Posterior vena cava (tissue), 2 donors: ENCODE results near the gene GRK3. TPM values are rescaled to one million over a fixed set of nuclear protein-coding genes. Genes with fewer than 3 reads are reported as not detected.

Experiments used
- DNase-seq: peaks from one replicate; pipeline ENCODE4 v3.0.0-alpha.2; 2020; ENCODE audit warnings: low spot score
- intact Hi-C, 2 donors: fragments of 100-400 bp; cut with DNase I; formaldehyde crosslinking; loops; one replicate each; pipeline versions ENCODE4 v1.14.1 to v1.14.2; 2022 to 2023
- total RNA-seq, 2 donors: library from RNA; stranded (reverse); fragmentation: NEBNext Ultra II Directional; extraction: Animal tissue kit (Norgen Biotek cat#: 25700); gene quantifications; one replicate each; pipeline ENCODE4 v1.2.1, GENCODE V29; 2021
- donor health status: DM: yes; HTN: yes; CAD: no.
- donor health status: DM: yes; HTN: yes; CAD: no.

Gene GRK3
- total RNA-seq, 2 donors from 2014 or later: 7.7 to 8.2 TPM

- DNase-seq: no peak
- intact Hi-C loops: no loop called here
Observed at GRCh38 chr22:25762147-25762546, 197.7 kb downstream of the GRK3 start.

GRCh38 chr22:25763239-25763777 lies 198.8 kb downstream of the GRK3 start:
- intact Hi-C loops: no loop called here
- DNase-seq: no peak

- intact Hi-C loops: no loop called here
- DNase-seq: no peak
Observed at GRCh38 chr22:25764270-25765015, 200.0 kb downstream of the GRK3 start.

- intact Hi-C loops: no loop called here
- DNase-seq: no peak
Observed at GRCh38 chr22:25765016-25765367, 200.5 kb downstream of the GRK3 start.

- intact Hi-C loops: no loop called here
Observed at GRCh38 chr22:25765801-25766200, 201.3 kb downstream of the GRK3 start.

GRCh38 chr22:25766418-25766817 lies 201.9 kb downstream of the GRK3 start:
- intact Hi-C loops: no loop called here
- no peak for DNase-seq

More at GRCh38 chr22:25765801-25766200, 201.3 kb downstream of the GRK3 start:
- DNase-seq: no peak

- intact Hi-C loops: loop anchor here (5.0 to 10.0 kb wide), 2 partner anchors 306 to 587 kb away; no protein-coding TSS in a partner anchor
- DNase-seq: no peak
Observed at GRCh38 chr22:25770333-25770732, 205.9 kb downstream of the GRK3 start.

GRCh38 chr22:25772288-25772687 lies 207.8 kb downstream of the GRK3 start:
- DNase-seq: no peak
- intact Hi-C loops: loop anchor here (5.0 to 10.0 kb wide), 2 partner anchors 307 to 585 kb away; no protein-coding TSS in a partner anchor

- intact Hi-C loops: loop anchor here (5.0 to 10.0 kb wide), 2 partner anchors 310 to 583 kb away; no protein-coding TSS in a partner anchor
- DNase-seq: no peak
Observed at GRCh38 chr22:25774575-25775026, 210.1 kb downstream of the GRK3 start.

GRCh38 chr22:25775531-25775930 lies 211.1 kb downstream of the GRK3 start:
- intact Hi-C loops: loop anchor here in 1 of 2 donors (10.0 kb wide), 1 partner anchor 311 kb away; no protein-coding TSS in a partner anchor
- no peak for DNase-seq

GRCh38 chr22:25777411-25777810 lies 212.9 kb downstream of the GRK3 start:
- DNase-seq: no peak
- intact Hi-C loops: loop anchor here in 1 of 2 donors (10.0 kb wide), 1 partner anchor 313 kb away; no protein-coding TSS in a partner anchor

- intact Hi-C loops: loop anchor here in 1 of 2 donors (10.0 kb wide), 1 partner anchor 313 kb away; no protein-coding TSS in a partner anchor
- DNase-seq: no peak
Observed at GRCh38 chr22:25777870-25778269, 213.4 kb downstream of the GRK3 start.

Other genes starting within 250 kb of the GRK3 start
- gene MYO18B, start 177.5 kb downstream of the GRK3 start, total RNA-seq: under 1 TPM; 0.23 to 0.38 TPM